ENCODE data around the gene COX7A1. TPM values are rescaled to one million over a fixed set of nuclear protein-coding genes. Genes with fewer than 3 reads are reported as not detected.
A peak's percentile ranks its signal among the peaks of the same experiment; 100 is the strongest.

COX7A1 gene
- total and polyA plus RNA-seq, 2 experiments from 2014 or later = 6.5 TPM; not detected in 1

DNA sequence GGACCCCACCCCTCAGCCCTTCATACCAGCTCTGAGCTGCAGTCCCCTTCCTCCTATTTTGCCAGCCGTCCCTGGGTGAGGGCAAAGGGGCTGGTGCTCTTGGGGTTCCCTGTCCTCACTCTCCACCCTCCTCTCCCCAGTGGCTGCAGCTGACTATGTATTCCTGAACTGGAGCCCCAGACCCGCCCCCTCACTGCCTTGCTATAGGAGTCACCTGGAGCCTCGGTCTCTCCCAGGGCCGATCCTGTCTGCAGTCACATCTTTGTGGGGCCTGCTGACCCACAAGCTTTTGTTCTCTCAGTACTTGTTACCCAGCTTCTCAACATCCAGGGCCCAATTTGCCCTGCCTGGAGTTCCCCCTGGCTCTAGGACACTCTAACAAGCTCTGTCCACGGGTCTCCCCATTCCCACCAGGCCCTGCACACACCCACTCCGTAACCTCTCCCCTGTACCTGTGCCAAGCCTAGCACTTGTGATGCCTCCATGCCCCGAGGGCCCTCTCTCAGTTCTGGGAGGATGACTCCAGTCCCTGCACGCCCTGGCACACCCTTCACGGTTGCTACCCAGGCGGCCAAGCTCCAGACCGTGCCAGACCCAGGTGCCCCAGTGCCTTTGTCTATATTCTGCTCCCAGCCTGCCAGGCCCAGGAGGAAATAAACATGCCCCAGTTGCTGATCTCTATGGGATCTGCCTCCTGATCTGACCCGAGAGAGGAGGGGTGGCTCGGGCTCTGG lies 2.4 kb downstream of the COX7A1 start:
- Histone ChIP-seq H3K9me3 (ENCODE audit: low read depth) (no peaks in the 10 kb centered on the region), H3K27ac (no peak overlapping the region), H3K36me3 (peaks cover 31% of the 10 kb centered on the region)

DNA sequence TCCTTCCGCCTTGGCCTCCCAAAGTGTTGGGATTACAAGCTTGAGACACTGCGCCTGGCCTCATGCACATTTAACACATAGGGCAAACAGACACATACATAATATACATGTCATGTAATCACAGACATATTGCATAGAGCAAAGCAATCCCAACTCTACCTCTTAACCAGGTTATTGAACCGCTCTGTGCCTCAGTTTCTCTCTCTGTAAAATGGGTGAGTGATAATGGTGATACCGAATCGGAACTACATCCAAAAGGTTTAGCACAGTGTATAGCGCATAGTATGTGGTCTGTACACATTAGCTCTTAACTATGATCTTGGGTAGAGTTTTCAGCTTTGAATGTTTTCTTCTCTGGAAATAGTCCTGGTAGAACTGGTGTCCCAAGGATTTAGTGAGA lies 7.6 kb downstream of the COX7A1 start:
- peaks cover 44% of the 10 kb centered on the region for H3K36me3 ChIP-seq
- TF ChIP-seq CTCF (IDR thresholded peaks at IDR 0.05; ENCODE audit: low read depth, low read length) = no peak

More for the DNA sequence above, 2.4 kb downstream of the COX7A1 start:
- DNase-seq (ENCODE audit: low read depth in 1 of 2, low spot score in 1 of 2) = no peak
- H3K27me3 ChIP-seq = no peaks in the 10 kb centered on the region
- TF ChIP-seq CTCF (IDR thresholded peaks at IDR 0.05; ENCODE audit: low read depth, low read length) = no peak
- no peaks in the 10 kb centered on the region for H3K4me1 ChIP-seq (ENCODE audit: low read depth)
- no peak overlapping the region for H3K4me3 ChIP-seq

GRCh38 chr19:36142496-36142895 lies 9.8 kb downstream of the COX7A1 start:
- Histone ChIP-seq H3K4me1 (ENCODE audit: low read depth) (peaks cover 3% of the 10 kb centered on the region), H3K27ac (no peak overlapping the region), H3K27me3 (no peaks in the 10 kb centered on the region), H3K4me3 (no peak overlapping the region), H3K9me3 (ENCODE audit: low read depth) (no peaks in the 10 kb centered on the region), H3K36me3 (peaks cover 37% of the 10 kb centered on the region)
- TF ChIP-seq CTCF (IDR thresholded peaks at IDR 0.05; ENCODE audit: low read depth, low read length) = no peak
- no peak for DNase-seq (ENCODE audit: low read depth in 1 of 2, low spot score in 1 of 2)

More for the DNA sequence above, 7.6 kb downstream of the COX7A1 start:
- no peak for DNase-seq (ENCODE audit: low read depth in 1 of 2, low spot score in 1 of 2)
- no peaks in the 10 kb centered on the region for H3K4me1 ChIP-seq (ENCODE audit: low read depth)
- no peak overlapping the region for H3K27ac ChIP-seq
- no peak overlapping the region for H3K4me3 ChIP-seq
- no peaks in the 10 kb centered on the region for H3K27me3 ChIP-seq
- H3K9me3 ChIP-seq (ENCODE audit: low read depth) = no peaks in the 10 kb centered on the region

GRCh38 chr19:36142046-36142445 lies 10.2 kb downstream of the COX7A1 start:
- no peak overlapping the region for H3K4me3 ChIP-seq
- H3K36me3 ChIP-seq = peaks cover 34% of the 10 kb centered on the region
- no peak for TF ChIP-seq CTCF (IDR thresholded peaks at IDR 0.05; ENCODE audit: low read depth, low read length)

GRCh38 chr19:36141039-36141927 lies 11.0 kb downstream of the COX7A1 start:
- peak overlapping the region; percentile 92 for H3K27ac ChIP-seq
- DNase-seq (ENCODE audit: low read depth in 1 of 2, low spot score in 1 of 2) = peak; percentile 85 to 91
- no peaks in the 10 kb centered on the region for H3K27me3 ChIP-seq
- H3K4me3 ChIP-seq = peak overlapping the region; percentile 97
- H3K9me3 ChIP-seq (ENCODE audit: low read depth) = no peaks in the 10 kb centered on the region
- no peak for TF ChIP-seq CTCF (IDR thresholded peaks at IDR 0.05; ENCODE audit: low read depth, low read length)
- peaks cover 3% of the 10 kb centered on the region for H3K4me1 ChIP-seq (ENCODE audit: low read depth)
- H3K36me3 ChIP-seq = peaks cover 30% of the 10 kb centered on the region

More at GRCh38 chr19:36142046-36142445, 10.2 kb downstream of the COX7A1 start:
- H3K27me3 ChIP-seq = no peaks in the 10 kb centered on the region
- H3K9me3 ChIP-seq (ENCODE audit: low read depth) = no peaks in the 10 kb centered on the region
- H3K27ac ChIP-seq = no peak overlapping the region
- no peak for DNase-seq (ENCODE audit: low read depth in 1 of 2, low spot score in 1 of 2)
- H3K4me1 ChIP-seq (ENCODE audit: low read depth) = peaks cover 3% of the 10 kb centered on the region
